HCT116 (cell line): Measurements from ENCODE around the gene LAMP1. TPM values are rescaled to one million over a fixed set of nuclear protein-coding genes. Genes with fewer than 3 reads are reported as not detected.

ENCODE experiments used
- ATAC-seq: fragments of 200-7000 bp; cut with Tn5 transposase; 2 replicates; pipeline ENCODE4 v1.9.1; 2020; ENCODE audit warnings: mild to moderate bottlenecking, moderate library complexity
- BruUV-seq: library from RNA; stranded (reverse); fragments of 400-500 nt; replicated peaks from 2 replicates; lab custom pipeline; 2021; lab: Mats Ljungman, UMichigan
- CTCF ChIA-PET: fragments of 300-600 bp; sonication (Branson Sonifier 250); formaldehyde crosslinking; loops from one replicate; lab custom pipeline; 2021; ENCODE audit warnings: antibody characterized with exemption; lab: Charles Lee
- POLR2A ChIA-PET: fragments of 300-600, 350-600 bp; sonication (Branson Sonifier 250); formaldehyde crosslinking; loops from one replicate; lab custom pipeline; 2021; ENCODE audit warnings: antibody characterized with exemption; lab: Charles Lee
- RAD21 ChIA-PET, 2 experiments: fragments of 300-600 bp; sonication (Branson Sonifier 250); formaldehyde crosslinking; loops; one replicate each; lab custom pipeline; 2023; ENCODE audit warnings: low total read pairs in 2 of 2; ENCODE audit not compliant: uncharacterized antibody in 2 of 2, unreplicated experiment in 2 of 2, low non-redundant PET in 1 of 2; lab: Charles Lee
- DNase-seq: peaks from one replicate; pipeline ENCODE4 v3.0.0-alpha.2; 2010; ENCODE audit warnings: low read depth, low spot score
- H2AFZ ChIP-seq: fragments of 200-600 bp; shearing (Covaris generic), sonication (generic); 2 replicates; pipeline ENCODE4 v1.6.1; 2017; ENCODE audit warnings: low read depth, mixed run types, mixed read lengths, antibody characterized with exemption, low read length; ENCODE audit not compliant: poor library complexity, severe bottlenecking
- H3K27ac ChIP-seq: 2 replicates; pipeline ENCODE4 v1.5.1; 2012; ENCODE audit warnings: low read depth, low read length
- H3K27me3 ChIP-seq: fragments of 200-600 bp; sonication (generic); 2 replicates; pipeline ENCODE4 v1.6.1; 2016; ENCODE audit warnings: mixed run types, low read length, mixed read lengths; ENCODE audit not compliant: insufficient read depth
- H3K36me3 ChIP-seq, 2 experiments: fragments of 200-500 bp in 1 of 2; fragments of 200-600 bp in 1 of 2; sonication (Bioruptor generic) in 1 of 2; sonication (generic) in 1 of 2; 2 replicates each; pipeline versions ENCODE4 v1.5.1 to v1.6.1; 2014 to 2016; ENCODE audit warnings: low read length in 2 of 2, inconsistent platforms in 1 of 2, mixed read lengths in 1 of 2, mixed run types in 1 of 2; ENCODE audit not compliant: insufficient read depth in 2 of 2, control insufficient read depth in 1 of 2
- H3K4me1 ChIP-seq, 2 experiments: fragments of 200-600 bp in 1 of 2; sonication (generic) in 1 of 2; 2 replicates each; pipeline versions ENCODE4 v1.5.1 to v1.6.1; 2012 to 2017; ENCODE audit warnings: low read length in 2 of 2, inconsistent platforms in 1 of 2, mild to moderate bottlenecking in 1 of 2, mixed read lengths in 1 of 2, mixed run types in 1 of 2, moderate library complexity in 1 of 2; ENCODE audit not compliant: insufficient read depth in 2 of 2, control insufficient read depth in 1 of 2
- H3K4me2 ChIP-seq: fragments of 200-600 bp; sonication (generic); 2 replicates; pipeline ENCODE4 v1.6.1; 2017; ENCODE audit warnings: mixed run types, low read length, mixed read lengths
- H3K4me3 ChIP-seq, 2 experiments: fragments of 200-600 bp in 1 of 2; sonication (generic) in 1 of 2; replicated peaks in 1 of 2; 2 replicates each; pipeline ENCODE4 v1.5.1; 2011 to 2016; ENCODE audit warnings: low read length in 2 of 2, control low read depth in 1 of 2, low read depth in 1 of 2, mild to moderate bottlenecking in 1 of 2, mixed read lengths in 1 of 2, mixed run types in 1 of 2
- H3K79me2 ChIP-seq: fragments of 200-600 bp; sonication (generic); 2 replicates; pipeline ENCODE4 v1.6.1; 2017; ENCODE audit warnings: mild to moderate bottlenecking, mixed run types, low read length, moderate library complexity, mixed read lengths; ENCODE audit not compliant: insufficient read depth
- H3K9ac ChIP-seq: fragments of 200-600 bp; sonication (generic); 2 replicates; pipeline ENCODE4 v1.6.1; 2016; ENCODE audit warnings: low read length, mixed read lengths
- H3K9me2 ChIP-seq: fragments of 200-600 bp; sonication (generic), shearing (Covaris generic); 2 replicates; pipeline ENCODE4 v1.6.1; 2017; ENCODE audit warnings: mixed run types, mild to moderate bottlenecking, moderate library complexity; ENCODE audit not compliant: insufficient read depth
- H3K9me3 ChIP-seq, 2 experiments: fragments of 200-500 bp in 1 of 2; fragments of 200-600 bp in 1 of 2; sonication (Bioruptor generic) in 1 of 2; sonication (generic) in 1 of 2; 2 replicates each; pipeline ENCODE4 v1.6.1; 2014 to 2017; ENCODE audit warnings: low read length in 2 of 2, mixed read lengths in 2 of 2, inconsistent platforms in 1 of 2, low read depth in 1 of 2, mild to moderate bottlenecking in 1 of 2, mixed run types in 1 of 2, moderate library complexity in 1 of 2; ENCODE audit not compliant: control insufficient read depth in 1 of 2, insufficient read depth in 1 of 2
- H4K20me1 ChIP-seq: fragments of 200-600 bp; sonication (generic), shearing (Covaris generic); 2 replicates; pipeline ENCODE4 v1.6.1; 2017; ENCODE audit warnings: mixed run types, mild to moderate bottlenecking, moderate library complexity; ENCODE audit not compliant: insufficient read depth
- ATF3 ChIP-seq: IDR thresholded peaks from 2 replicates; pipeline ENCODE4 v1.6.1; 2012
- CBX3 ChIP-seq: IDR thresholded peaks from 2 replicates; pipeline ENCODE4 v1.6.1; 2012; ENCODE audit warnings: low read depth
- CEBPB ChIP-seq: IDR thresholded peaks from 2 replicates; pipeline ENCODE4 v1.6.1; 2012; ENCODE audit warnings: low read depth
- CTCF ChIP-seq, 3 experiments: fragments of 200-600 bp in 1 of 3; sonication (generic) in 1 of 3; IDR thresholded peaks in 2 of 3; conservative IDR thresholded peaks in 1 of 3; 2 replicates each; pipeline ENCODE4 v1.5.1; 2012 to 2017; ENCODE audit warnings: low read depth in 2 of 3, low read length in 2 of 3, antibody characterized with exemption in 1 of 3, borderline replicate concordance in 1 of 3, control low read depth in 1 of 3, mild to moderate bottlenecking in 1 of 3, mixed read lengths in 1 of 3, mixed run types in 1 of 3, moderate library complexity in 1 of 3; ENCODE audit not compliant: insufficient read depth in 1 of 3
- EGR1 ChIP-seq: IDR thresholded peaks from 2 replicates; pipeline ENCODE4 v1.6.1; 2012; ENCODE audit warnings: low read depth
- ELF1 ChIP-seq: IDR thresholded peaks from 2 replicates; pipeline ENCODE4 v1.6.1; 2012; ENCODE audit warnings: low read depth, borderline replicate concordance
- EZH2 ChIP-seq: fragments of 200-600 bp; sonication (generic); IDR thresholded peaks from 2 replicates; pipeline ENCODE4 v1.6.1; 2017; ENCODE audit warnings: antibody characterized with exemption, mixed run types
- FOSL1 ChIP-seq: IDR thresholded peaks from 2 replicates; pipeline ENCODE4 v1.6.1; 2012; ENCODE audit warnings: low read depth
- JUND ChIP-seq: IDR thresholded peaks from 2 replicates; pipeline ENCODE4 v1.6.1; 2012
- POLR2A ChIP-seq: IDR thresholded peaks from 2 replicates; pipeline ENCODE4 v1.7.0; 2011; ENCODE audit warnings: borderline replicate concordance; ENCODE audit not compliant: insufficient read depth, insufficient read length; ENCODE audit errors: extremely low read depth
- POLR2AphosphoS5 ChIP-seq: IDR thresholded peaks from 2 replicates; pipeline ENCODE4 v1.6.1; 2011; ENCODE audit warnings: mild to moderate bottlenecking, low read depth, low read length, moderate library complexity
- RAD21 ChIP-seq: IDR thresholded peaks from 2 replicates; pipeline ENCODE4 v1.6.1; 2012; ENCODE audit warnings: low read depth, mild to moderate bottlenecking
- REST ChIP-seq: IDR thresholded peaks from 2 replicates; pipeline ENCODE4 v1.6.1; 2012; ENCODE audit warnings: low read depth
- SP1 ChIP-seq: IDR thresholded peaks from 2 replicates; pipeline ENCODE4 v1.6.1; 2012; ENCODE audit warnings: low read depth
- SRF ChIP-seq: IDR thresholded peaks from 2 replicates; pipeline ENCODE4 v1.6.1; 2012; ENCODE audit warnings: low read depth
- TCF7L2 ChIP-seq: IDR thresholded peaks from 2 replicates; pipeline ENCODE4 v1.7.0; 2011; ENCODE audit warnings: borderline replicate concordance, inconsistent platforms; ENCODE audit not compliant: insufficient read depth, insufficient read length; ENCODE audit errors: extremely low read depth
- YY1 ChIP-seq: IDR thresholded peaks from 2 replicates; pipeline ENCODE4 v1.6.1; 2011; ENCODE audit warnings: low read length, low read depth, moderate library complexity, mild to moderate bottlenecking; ENCODE audit not compliant: insufficient replicate concordance; ENCODE audit errors: extremely low read depth
- ZBTB33 ChIP-seq: IDR thresholded peaks from 2 replicates; pipeline ENCODE4 v1.6.1; 2011; ENCODE audit warnings: mild to moderate bottlenecking, low read length, moderate library complexity; ENCODE audit not compliant: insufficient replicate concordance; ENCODE audit errors: extremely low read depth
- ZFX ChIP-seq: fragments of 450-650 bp; IDR thresholded peaks from 2 replicates; pipeline ENCODE4 v1.6.1; 2017
- ZNF274 ChIP-seq: fragments of 200-500 bp; sonication (Bioruptor generic); IDR thresholded peaks from 2 replicates; pipeline ENCODE4 v1.6.1; 2014; ENCODE audit warnings: mild to moderate bottlenecking, low read depth, low read length, inconsistent platforms
- intact Hi-C: fragments of 100-400 bp; cut with micrococcal nuclease; formaldehyde crosslinking; loops from 2 replicates; pipeline ENCODE4 v1.10.0; 2022
- total RNA-seq: library from RNA; stranded (reverse); gene quantifications from one replicate; pipeline ENCODE4 v1.2.1, GENCODE V29; 2021; ENCODE audit not compliant: unreplicated experiment

LAMP1 gene
- total RNA-seq, 1 experiment from 2014 or later = 158 TPM

GRCh38 chr13:113332615-113333014 lies 35.6 kb downstream of the LAMP1 start:
- ATAC-seq = no peak
- intact Hi-C loops = no loop called here
- BruUV-seq = no TSS peak
- ChIA-PET RAD21 (no interaction called here), CTCF (no interaction called here), POLR2A (no interaction called here)
- Histone ChIP-seq H3K27ac (no peak overlapping the region), H4K20me1 (no peaks in the 10 kb centered on the region), H3K4me1 (peaks cover 4 to 8% of the 10 kb centered on the region in 2 experiments; a peak in 2 of 4 replicates), H3K36me3 (no peaks in the 10 kb centered on the region; a peak in 1 of 4 replicates), H3K79me2 (no peaks in the 10 kb centered on the region), H3K4me3 (no peak overlapping the region), H3K9ac (no peak overlapping the region), H3K4me2 (no peak overlapping the region), H2AFZ (no peak overlapping the region), H3K9me2 (no peaks in the 10 kb centered on the region), H3K27me3 (no peaks in the 10 kb centered on the region), H3K9me3 (no peaks in the 10 kb centered on the region)
- DNase-seq = no peak
- TF ChIP-seq ZBTB33 (no peak), EGR1 (no peak), ELF1 (no peak), ATF3 (no peak), ZFX (no peak), EZH2 (no peak), CBX3 (no peak), REST (no peak), TCF7L2 (no peak), SRF (no peak), FOSL1 (no peak), SP1 (no peak), YY1 (no peak), POLR2AphosphoS5 (no peak), JUND (no peak), ZNF274 (no peak), CEBPB (no peak), RAD21 (no peak), CTCF (IDR thresholded peaks at IDR 0.05 in 2 of 3, conservative IDR thresholded peaks at IDR 0.05 in 1 of 3; ENCODE audit: borderline replicate concordance in 1 of 3, insufficient read depth in 1 of 3, low read depth in 2 of 3, low read length in 2 of 3) (no peak), POLR2A (no peak)
